GM18868 (cell line): ENCODE results near the gene NUAK1.
"Not testable (repeated sequence)": the region's sequence is repeated elsewhere in the genome, so short reads cannot be mapped to it uniquely, and the experiment has no call there.

Experiments
- ATAC-seq: cut with Tn5 transposase; IDR thresholded peaks from one replicate; pipeline ENCODE4 v1.9.1; 2021; ENCODE audit warnings: mild to moderate bottlenecking, moderate library complexity; ENCODE audit not compliant: unreplicated experiment

The NUAK1 gene

DNA sequence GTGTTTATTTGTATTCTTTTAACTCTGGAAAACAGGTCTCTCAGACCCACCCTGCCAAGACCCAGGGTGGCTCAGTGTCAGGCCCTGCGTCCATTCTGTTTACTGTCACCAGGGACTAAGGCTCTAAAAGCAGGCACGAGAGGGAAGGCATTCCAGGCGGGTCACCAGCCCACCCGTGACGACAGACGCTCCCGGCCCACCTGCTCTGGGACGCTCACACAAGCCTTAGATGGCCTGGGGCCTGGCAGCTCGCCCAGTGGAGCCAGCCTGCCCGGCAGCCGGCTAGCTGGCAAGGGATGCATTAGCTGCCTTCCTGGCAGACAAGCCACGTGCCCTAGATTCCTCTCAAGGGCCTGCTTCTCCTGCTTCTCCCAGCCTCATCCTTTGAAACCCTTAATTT is 9.2 kb upstream of the NUAK1 start:
- no peak for ATAC-seq

DNA sequence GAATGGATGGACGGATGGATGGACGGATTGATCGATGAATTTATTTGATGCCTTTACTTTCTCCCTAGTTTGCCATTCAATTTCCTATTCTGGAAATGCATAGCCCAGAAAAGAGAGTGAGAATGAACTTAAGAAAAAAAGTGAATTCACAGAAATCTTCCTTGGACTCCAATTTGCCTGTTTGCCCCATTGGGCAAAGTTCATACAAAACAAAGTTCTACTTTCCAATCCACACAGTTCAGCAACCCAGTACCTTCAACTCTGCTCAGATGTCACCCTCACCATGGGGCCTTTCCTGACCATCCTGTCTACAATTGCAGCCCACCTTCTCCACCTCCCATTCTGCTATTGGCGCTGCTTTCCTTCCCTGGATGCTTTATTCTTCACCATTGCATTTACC is 8.2 kb upstream of the NUAK1 start:
- no peak for ATAC-seq

DNA sequence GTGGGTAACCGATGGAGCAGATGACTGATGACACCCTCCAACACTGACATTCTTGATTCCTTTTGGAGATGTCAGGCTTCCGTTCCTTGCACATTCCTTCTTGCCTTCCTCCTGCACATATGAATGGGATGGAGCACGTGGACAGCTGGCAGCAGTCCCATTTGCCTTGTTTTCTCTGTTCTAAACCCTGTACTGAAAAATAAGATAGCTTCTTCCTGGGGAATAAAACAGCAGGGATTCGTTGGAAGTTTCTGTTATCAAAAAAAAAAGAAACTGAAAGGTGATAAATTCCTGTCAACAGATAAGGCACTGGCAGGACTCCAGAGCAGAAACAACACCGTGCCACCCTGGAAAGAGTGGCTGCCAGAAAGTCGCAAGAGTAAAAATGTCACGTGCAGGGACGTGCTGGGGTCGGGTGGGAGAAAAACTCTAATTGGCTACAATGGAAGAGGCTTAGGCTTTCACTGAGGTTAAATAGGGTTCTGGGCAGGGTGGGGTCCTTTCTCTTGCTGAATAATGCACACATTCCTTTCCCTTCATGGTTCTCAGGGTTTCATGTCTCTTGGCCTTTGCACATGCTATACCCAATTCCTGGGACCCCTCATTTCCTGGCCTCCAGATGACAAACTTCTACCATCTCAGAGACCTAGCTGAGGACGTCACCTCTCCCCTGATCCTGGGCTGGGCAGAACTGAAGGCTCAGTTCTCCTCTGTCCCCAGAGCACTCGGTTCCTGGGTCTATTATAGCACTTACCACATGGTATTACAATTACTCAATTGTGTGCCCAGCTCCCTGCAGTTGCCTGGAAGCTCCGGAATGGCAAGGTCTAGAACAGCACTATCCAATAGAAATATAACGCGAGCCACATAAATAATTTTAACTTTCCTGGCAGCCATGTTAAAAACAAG is 7.0 kb upstream of the NUAK1 start:
- ATAC-seq, result no peak

DNA sequence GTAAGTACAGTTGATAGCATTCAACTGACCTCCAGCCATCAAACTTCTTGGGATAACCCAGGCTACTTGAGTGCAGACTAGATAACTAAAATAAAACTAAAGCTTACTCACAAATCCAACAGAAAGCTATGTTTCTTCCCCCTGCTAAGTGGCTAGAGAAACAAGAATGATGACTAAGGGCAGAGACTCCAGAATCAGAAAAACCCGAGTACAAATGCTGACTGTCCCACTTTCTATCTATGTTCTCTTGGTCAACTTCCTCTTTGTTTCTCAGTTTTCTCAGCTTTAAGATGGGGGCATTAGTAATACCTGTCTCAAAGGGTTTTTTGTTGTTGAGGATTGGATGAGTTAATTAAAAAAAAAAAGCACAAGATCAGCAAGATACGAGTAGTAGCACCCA is 6.1 kb upstream of the NUAK1 start:
- ATAC-seq, result peak; percentile 64

DNA sequence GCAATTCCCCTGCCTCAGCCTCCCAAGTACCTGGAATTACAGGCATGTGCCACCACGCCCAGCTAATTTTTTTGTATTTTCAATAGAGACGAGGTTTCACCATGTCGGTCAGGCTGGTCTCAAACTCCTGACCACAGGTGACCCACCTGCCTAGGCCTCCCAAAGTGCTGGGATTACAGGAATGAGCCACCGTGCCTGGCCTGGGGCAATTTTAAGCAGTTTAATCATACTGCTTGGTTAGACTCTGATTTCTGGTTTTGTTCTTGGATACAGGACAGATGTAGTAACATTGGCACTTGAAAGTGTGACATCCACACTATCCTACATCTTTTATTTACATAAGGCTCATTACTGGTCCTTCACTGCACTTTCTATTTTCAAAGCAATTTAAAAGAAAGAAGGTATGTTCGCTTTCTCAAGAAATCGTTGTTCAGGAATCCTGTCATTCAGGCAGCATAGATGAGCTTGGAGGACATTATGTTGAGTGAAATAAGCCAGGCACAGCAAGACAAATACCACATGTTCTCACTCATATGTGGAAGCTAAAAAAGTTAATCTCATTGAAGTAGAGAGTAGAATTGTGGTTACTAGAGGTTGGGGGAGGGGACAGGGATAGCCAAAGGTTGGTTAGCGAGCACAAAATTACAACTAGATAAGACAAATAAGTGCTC is 4.0 kb upstream of the NUAK1 start:
- no peak for ATAC-seq

DNA sequence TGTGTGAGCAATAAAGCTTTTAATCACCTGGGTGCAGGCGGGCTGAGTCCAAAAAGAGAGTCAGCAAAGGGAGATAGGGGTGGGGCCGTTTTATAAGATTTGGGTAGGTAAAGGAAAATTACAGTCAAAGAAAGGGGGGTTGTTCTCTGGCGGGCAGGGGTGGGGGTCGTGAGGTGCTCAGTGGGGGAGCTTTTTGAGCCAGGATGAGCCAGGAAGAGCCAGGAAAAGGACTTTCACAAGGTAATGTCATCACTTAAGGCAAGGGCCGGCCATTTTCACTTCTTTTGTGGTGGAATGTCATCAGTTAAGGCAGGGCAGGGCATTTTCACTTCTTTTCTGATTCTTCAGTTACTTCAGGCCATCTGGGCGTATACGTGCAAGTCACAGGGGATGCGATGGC is 3.2 kb upstream of the NUAK1 start:
- not testable (repeated sequence) for ATAC-seq

DNA sequence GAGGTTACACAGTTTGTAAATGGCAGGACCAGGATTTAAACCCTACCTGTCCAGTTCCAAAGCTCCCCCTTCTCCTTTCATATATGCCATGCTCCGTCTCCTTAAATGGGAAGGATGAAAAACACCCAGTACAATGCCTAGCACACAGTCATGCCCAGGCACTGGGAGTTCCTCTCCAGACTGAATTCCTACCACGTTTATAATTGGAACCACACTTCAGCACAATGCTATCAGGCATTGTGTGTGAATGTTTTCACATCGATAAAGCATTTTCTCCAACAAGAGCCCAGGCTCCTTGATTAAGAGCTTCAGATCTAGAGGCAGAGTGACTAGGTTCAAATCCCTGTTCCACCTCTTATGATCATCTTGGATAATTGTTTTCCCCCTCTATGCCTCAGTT is 2.7 kb upstream of the NUAK1 start:
- ATAC-seq, result no peak

DNA sequence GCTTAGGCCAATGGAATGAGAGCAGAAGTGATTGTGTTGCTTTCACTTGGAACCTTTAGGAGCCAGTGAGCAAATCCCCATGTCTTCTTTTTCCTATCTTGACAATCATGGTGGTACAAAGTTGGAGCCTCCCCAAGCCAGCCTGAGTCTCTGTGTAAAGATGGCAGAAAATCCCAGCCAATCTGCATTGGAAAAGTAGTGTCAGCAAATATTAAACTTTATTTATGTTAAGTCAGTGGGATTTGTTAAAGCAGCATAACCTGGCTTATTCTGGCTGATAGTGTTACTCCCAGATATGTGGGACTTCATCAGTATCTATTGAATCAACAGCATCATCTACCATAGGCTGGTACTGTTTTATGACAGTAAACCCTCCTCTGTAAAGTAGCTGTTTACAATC is 2.2 kb upstream of the NUAK1 start:
- ATAC-seq, result no peak

DNA sequence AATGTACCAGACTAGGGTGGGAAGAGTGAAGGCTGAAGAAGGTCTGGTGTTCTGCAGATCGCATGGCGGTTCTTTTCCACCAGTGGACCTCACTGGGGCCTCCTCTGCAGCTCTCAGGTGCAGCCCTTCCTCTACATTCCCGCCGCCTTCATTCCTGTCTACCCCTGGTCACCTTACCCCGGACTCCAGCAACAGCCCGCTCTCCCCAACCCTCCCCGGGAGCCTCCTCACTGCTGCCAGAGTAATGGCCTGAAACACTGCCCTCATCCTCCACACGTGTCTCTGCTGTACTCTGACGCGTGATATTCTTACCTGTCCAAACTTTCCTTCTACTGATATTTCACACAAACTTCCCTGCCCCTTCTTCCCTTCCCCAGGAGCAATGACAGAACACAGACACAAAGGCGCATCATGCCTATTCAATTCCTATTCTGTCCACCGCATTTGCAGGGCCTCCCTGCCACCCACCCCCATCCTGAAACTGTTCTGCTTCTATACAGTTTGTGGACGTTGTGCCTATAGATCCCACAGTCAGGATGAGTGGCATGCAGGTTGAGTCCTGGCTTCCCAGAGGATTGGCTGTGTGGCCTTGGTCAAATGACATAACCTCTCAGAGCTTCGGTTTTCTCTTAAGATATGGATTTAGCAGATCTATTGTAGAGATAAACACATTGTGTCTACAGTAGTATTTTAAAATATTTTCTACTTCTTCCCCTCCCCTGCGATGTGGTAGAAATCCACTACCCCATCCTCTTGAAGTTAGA is 1.7 kb upstream of the NUAK1 start:
- ATAC-seq, result no peak

DNA sequence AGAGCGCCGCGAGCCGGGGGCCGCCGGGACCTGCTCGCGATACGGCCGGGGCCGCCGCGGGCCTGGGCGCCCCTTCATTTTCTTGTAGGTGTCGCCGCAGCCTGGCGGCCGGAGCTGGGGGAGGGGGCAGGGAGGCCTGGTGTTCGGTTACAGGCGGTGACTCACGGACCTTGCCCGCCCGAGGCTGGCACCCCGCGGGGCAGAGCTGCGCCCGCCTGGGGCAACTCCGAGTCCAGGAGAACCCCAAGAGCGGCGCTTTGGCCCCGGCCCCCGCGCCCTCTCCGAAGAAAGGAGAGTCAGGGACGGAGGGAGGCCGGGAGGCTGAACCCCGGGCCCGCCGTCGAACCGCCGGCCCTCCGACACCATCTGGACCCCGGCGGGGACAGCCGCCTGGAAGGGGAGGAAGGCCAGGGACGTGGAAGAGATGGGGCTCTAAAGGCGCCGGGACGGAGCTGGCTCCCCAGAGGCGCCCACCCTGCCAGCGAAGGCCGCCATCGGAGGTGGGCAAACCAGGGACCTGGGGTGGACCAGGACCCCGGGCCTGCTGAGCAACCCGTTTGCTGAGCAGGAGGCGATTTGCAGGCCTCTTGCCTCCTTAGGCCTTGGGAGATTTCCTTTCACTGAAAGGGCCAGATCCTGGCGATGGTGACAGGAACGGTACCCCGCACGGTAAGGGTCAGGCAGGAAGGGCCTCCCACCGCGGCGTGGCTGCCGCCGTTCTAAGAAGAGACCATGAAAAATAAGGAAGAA is 843 bp upstream of the NUAK1 start:
- no peak for ATAC-seq

DNA sequence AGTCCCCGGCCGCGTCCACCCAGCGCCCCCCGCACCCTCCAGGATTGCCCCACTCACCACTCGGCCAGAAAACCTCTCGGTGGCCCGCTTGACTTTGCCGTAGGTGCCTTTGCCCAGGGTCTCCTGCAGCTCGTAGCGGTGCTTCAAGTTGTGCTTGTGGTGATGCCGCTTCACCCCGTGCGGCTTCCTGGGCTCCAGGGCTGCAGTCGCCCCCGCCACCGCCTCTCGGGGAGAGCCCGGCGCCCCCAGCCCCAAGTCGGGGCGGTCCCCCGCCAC is 459 bp downstream of the NUAK1 start:
- ATAC-seq, result no peak

DNA sequence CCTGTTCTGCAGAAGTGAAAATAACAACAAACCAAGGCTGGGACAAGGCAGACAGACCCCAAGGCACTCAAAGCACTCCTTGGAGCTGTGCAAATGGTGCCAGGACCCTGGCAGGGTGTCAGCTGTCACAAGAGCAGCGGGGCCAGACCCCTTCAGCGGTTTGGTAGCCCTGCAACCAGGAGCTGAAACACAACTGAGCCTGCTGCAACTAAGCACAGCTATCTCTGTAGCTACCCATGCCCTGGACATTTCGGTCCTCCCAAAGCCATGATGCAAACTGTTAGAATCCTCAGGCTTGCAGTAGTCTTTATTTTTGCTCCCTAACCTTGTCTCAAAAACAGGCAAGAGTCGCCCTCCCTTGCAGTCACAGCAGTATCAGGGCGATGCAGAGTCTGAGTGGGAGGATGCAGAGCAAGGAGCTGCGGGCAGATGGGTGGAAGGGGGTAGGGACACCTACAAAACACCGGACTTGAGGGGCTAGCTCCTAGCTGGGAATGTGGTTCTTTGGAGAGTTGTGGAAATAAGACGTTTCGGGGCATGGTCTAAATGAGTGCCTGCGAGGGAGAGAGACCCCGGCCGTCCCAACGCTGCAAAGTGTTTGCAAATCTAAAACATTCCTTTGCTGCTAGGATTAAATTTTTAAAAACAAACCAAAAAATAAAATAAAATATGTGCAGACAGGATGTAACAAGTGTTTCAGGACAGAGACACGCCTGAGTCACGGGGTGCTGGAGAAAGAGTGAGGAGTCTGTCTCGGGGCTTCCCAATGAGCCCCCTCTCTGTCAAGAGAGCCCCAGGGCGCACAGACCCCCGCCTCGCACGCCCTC is 1.0 kb downstream of the NUAK1 start:
- no peak for ATAC-seq

DNA sequence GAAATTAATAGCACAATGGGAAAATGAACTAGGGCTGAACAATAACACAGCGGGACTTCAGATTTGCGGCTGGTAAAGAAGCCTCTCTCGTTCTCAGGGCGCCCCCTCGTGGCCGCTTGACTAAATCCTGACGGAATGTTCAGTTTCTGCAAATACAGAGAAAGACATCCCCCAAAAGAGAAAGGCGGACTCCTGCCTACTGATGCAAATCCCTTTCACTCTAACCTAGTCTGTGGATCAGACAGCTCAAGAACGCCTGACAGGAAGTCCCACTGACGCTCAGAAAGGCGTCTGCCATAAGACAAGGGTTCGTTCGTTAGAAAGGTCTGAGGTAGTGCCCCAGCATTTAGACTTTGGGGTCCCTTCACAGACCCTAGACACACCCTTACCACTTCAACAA is 2.5 kb downstream of the NUAK1 start:
- ATAC-seq, result no peak

DNA sequence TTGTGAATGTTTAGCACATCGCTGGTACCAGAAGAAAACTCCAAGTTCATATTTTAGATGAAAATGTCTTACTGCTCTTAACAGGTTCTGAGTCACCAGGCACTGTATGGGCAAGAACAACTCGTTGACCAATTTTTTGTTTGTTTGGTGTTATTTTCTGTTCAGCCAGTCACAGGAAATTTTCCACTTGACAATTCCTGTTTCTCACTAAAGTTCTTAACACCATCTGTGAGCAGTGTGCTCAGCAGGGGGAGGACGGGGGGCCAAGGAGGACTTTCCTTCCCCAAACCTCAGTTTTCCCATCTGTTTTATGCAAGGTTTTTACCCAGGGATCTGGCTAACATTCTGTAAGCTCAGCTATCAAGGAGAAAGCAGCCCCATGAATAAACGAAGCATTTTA is 3.0 kb downstream of the NUAK1 start:
- no peak for ATAC-seq

DNA sequence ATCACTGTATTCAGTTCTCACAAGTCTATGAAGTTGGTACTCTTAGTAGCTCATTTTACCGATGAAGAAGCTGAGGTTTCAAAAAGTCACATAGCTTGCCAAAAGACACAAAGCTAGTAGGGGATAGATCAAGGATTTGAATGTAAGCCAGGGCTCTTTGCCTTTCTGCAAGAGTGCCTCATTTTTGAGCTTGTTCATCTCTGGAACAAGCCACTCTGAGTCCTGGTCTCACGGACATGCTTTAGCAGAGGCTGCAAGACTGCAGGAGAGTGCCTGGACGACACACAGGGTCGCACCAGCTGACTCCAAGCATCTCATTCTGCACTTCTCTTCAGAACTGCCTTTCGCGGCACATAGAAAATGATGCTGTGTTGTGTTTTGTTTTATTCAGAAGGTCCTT is 3.7 kb downstream of the NUAK1 start:
- ATAC-seq, result no peak

DNA sequence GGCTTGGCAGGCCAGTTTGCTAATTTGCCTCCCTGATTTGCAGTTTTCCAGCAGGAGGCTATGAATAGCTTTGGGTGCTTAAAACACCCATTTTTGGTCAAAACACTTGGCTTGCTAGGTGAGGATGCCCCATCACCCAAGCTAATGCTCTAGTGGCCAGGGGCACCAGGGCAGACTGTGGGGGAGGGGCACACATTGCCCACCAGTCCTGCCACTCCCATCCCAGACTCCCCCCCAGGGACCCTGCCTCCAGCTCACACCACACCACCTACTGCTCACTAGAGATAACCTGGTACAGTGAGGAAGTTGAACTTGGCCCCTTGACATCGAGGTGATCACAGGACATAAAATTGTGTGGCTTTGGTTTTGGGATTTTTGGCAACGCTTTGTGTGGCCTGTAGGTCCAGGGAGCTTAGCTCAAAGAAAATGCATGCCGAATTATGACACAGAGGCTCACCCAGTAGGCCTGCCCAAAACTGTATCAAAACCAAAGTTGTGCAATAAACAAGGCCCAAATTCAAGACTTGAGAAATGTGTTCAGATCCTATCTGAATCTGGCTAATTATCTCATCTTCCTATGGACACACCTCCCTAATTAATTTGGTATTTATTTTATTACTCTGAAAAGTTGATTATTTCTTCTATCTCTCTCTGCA is 4.3 kb downstream of the NUAK1 start:
- ATAC-seq, result no peak

DNA sequence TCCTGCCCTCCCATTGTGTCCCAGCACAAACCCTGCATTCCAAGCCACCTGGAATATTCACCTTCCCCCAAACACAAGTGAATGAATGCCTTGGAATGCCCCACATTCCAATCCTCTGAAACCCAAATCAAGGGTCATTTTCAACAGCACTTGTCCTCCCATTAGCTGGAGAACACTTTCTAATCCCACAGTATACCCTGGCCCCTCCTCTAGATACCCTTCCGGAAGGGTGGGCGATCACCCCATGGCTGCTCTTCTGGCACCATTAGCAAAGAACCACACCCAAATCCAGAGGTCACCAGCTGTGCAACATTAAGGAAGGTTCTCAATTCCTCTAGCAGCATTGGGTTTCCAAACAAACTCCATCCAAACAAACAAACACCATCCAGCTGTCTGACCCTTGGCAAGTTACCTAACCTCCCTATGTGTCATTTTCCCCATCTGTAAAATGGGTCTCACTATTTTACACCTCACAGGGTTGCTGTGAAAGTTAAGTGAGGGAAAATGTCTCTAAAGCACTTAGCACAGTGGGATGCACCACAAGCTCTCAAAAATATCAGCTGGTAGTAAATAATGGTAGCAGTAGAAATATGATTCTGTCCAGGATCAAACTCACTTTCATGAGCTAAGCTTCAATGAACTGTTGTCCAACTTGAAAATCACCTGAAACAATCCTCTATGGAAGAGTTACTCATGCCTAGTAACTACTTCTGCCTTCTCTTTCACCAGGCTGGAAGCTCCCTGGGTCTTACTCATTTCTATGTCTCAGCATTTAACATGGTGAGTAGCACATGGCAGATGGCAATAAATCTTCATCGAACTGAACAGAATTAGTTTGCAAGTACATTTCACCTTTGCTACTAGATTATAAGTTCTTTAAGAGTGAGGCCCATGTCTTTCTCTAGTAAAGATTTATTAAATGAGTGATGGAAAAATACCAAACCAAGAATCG is 5.3 kb downstream of the NUAK1 start:
- no peak for ATAC-seq

DNA sequence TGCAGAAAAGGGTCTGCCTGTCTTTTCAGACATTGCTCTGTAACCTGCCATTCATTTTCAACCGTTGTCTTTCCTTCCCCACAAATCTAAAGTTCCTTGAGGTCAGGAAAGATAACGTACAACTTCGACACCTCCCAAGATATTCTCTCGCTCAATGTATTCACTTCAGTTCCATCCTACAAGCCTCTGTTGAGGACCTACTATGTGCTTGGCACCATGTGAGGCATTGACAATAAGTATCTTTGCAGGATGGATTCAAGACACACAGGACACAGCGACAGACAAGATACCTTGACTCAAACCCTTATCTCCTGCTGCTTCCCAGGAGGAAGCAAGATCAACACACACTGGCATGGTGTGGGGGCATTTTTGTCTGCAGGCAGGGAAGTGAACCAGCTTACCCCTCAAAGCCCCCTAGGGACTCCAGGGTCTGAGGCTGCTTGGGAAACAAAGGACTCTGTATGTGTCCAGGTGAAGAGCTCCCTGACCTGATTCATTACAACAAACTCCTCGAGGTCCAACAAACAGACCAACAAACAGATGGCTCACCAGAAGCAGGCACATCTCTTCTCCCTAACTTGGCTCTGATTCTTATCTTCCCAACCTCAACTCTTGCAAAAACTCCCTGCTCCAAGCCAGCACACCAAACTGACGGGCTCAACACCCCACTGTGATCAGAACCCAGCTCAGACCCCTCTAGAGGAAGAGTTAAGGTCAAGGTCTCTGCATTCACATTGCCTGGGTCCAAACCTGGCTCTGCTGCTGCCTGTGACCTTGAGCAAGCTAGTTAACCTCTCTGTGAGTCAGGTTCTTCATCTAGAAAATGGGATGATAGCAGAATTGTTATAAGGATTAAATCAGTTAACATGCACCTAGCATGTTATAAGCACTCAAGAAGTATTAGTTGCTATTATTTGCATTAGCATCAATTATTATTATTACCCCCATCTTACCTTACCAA is 6.3 kb downstream of the NUAK1 start:
- no peak for ATAC-seq
